ENCODE results near the gene DENND4A. TPM values are rescaled to one million over a fixed set of nuclear protein-coding genes. Genes with fewer than 3 reads are reported as not detected.

DENND4A gene
- total RNA-seq, 1 experiment from 2014 or later = 14.4 TPM

GRCh38 chr15:65651831-65652749 is 140.0 kb downstream of the DENND4A start:
- H3K4me3 ChIP-seq (ENCODE audit: low read depth in 2 of 2, low read length in 2 of 2) = no peak overlapping the region
- no TSS peak for BruUV-seq (replicated peaks)
- DNase-seq (ENCODE audit: low read depth, low spot score) (no peak), ATAC-seq (no peak)
- TF ChIP-seq POLR2AphosphoS5 (IDR thresholded peaks at IDR 0.05; ENCODE audit: low read depth, low read length) (no peak), SIN3A (IDR thresholded peaks at IDR 0.05; ENCODE audit: borderline replicate concordance, insufficient read depth, low read depth, low read length) (no peak), CTCF (IDR thresholded peaks at IDR 0.05) (no peak), REST (IDR thresholded peaks at IDR 0.05; ENCODE audit: insufficient read depth in 1 of 2, low read depth in 2 of 2, low read length in 1 of 2) (no peak), TCF7L2 (IDR thresholded peaks at IDR 0.05; ENCODE audit: low read depth, low read length) (no peak)
- H3K9me3 ChIP-seq (ENCODE audit: control insufficient read depth, insufficient read depth, low read depth, low read length) = no peaks in the 10 kb centered on the region
- no peaks in the 10 kb centered on the region for H3K27me3 ChIP-seq (ENCODE audit: control insufficient read depth, insufficient read depth, low read length)
- ChIA-PET CTCF (interaction anchor here (0.6 kb wide), 1 partner anchor 152 kb away, joined by 3 read pairs; no protein-coding TSS in a partner anchor), POLR2A (interaction anchor here (0.7 kb wide), 1 partner anchor 72 kb away, joined by 3 read pairs; no protein-coding TSS in a partner anchor)
- no peaks in the 10 kb centered on the region for H3K4me1 ChIP-seq (ENCODE audit: control insufficient read depth, insufficient read depth, low read length)
- in situ Hi-C loops (cut with HindIII; ENCODE audit: low pct_unique_long_range_greater_than_20kb, low sequenced_read_pairs) = no loop called here
- no peak overlapping the region for H3K27ac ChIP-seq (ENCODE audit: low read length)
- H3K36me3 ChIP-seq (ENCODE audit: control insufficient read depth, insufficient read depth, low read length) = no peaks in the 10 kb centered on the region
- intact Hi-C loops (cut with micrococcal nuclease; ENCODE audit: unreplicated experiment) = no loop called here

- H3K4me1 ChIP-seq (ENCODE audit: control insufficient read depth, insufficient read depth, low read length) = no peaks in the 10 kb centered on the region
- BruUV-seq (replicated peaks) = no TSS peak
- in situ Hi-C loops (cut with HindIII; ENCODE audit: low pct_unique_long_range_greater_than_20kb, low sequenced_read_pairs) = no loop called here
- H3K36me3 ChIP-seq (ENCODE audit: control insufficient read depth, insufficient read depth, low read length) = no peaks in the 10 kb centered on the region
- DNase-seq (ENCODE audit: low read depth, low spot score) = no peak
- ChIA-PET CTCF (no interaction called here), POLR2A (no interaction called here)
- ATAC-seq = no peak
- no peak overlapping the region for H3K4me3 ChIP-seq (ENCODE audit: low read depth in 2 of 2, low read length in 2 of 2)
- H3K9me3 ChIP-seq (ENCODE audit: control insufficient read depth, insufficient read depth, low read depth, low read length) = no peaks in the 10 kb centered on the region
- no peak for TF ChIP-seq POLR2AphosphoS5 (IDR thresholded peaks at IDR 0.05; ENCODE audit: low read depth, low read length)
- TF ChIP-seq TCF7L2 (IDR thresholded peaks at IDR 0.05; ENCODE audit: low read depth, low read length) = no peak
- TF ChIP-seq REST (IDR thresholded peaks at IDR 0.05; ENCODE audit: insufficient read depth in 1 of 2, low read depth in 2 of 2, low read length in 1 of 2) = no peak
- no peak for TF ChIP-seq SIN3A (IDR thresholded peaks at IDR 0.05; ENCODE audit: borderline replicate concordance, insufficient read depth, low read depth, low read length)
- TF ChIP-seq CTCF (IDR thresholded peaks at IDR 0.05) = no peak
- H3K27me3 ChIP-seq (ENCODE audit: control insufficient read depth, insufficient read depth, low read length) = no peaks in the 10 kb centered on the region
- intact Hi-C loops (cut with micrococcal nuclease; ENCODE audit: unreplicated experiment) = no loop called here
- H3K27ac ChIP-seq (ENCODE audit: low read length) = no peak overlapping the region
Measured at GRCh38 chr15:65651042-65651322, 141.1 kb downstream of the DENND4A start.

All from Panc1 (cell line).